ENCODE results near the gene MST1R. TPM values are rescaled to one million over a fixed set of nuclear protein-coding genes. Genes with fewer than 3 reads are reported as not detected.
"Not testable (repeated sequence)": the region's sequence is repeated elsewhere in the genome, so short reads cannot be mapped to it uniquely, and the experiment has no call there.

The MST1R gene
- total and polyA plus RNA-seq, 4 experiments from 2014 or later: 0.38 to 1.3 (median 1.3) TPM; not detected in 1

DNA sequence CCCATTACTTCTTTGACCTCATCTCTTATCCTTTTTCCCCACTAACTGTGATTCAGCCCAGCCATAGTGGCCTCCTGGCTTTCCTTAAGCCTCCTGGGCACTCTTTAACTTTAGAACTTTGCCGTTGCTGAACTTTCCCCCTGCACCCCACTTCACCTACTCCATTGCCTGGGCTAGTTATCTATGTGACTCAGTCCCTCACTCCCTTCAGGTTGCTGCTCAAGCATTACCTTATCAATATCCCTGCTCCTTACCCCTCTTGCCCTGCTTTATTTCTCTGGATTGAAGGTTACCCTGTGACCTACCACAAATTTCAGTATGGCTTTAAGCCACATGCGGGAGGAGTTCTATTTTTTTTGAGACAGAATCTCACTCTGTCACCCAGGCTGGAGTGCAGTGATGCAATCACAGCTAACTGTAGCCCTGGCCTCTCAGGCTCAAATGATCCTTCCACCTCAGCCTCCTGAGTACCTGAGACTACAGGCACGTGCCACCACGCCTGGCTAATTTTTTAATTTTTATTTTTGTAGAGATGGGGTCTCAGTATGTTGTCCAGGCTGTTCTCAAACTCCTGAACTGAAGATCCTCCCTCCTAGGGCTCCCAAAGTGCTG lies 22.6 kb upstream of the MST1R start:
- H3K9me3 Mint-ChIP-seq: no peaks in the 10 kb centered on the region
- Histone ChIP-seq H3K4me3 (ENCODE audit: low read length in 2 of 2) (no peak overlapping the region), H3K27me3 (ENCODE audit: insufficient read depth, low read length) (no peaks in the 10 kb centered on the region), H3K36me3 (ENCODE audit: insufficient read depth, low read length) (no peaks in the 10 kb centered on the region), H3K4me1 (ENCODE audit: insufficient read depth, low read length) (peaks cover 23% of the 10 kb centered on the region), H3K9me3 (ENCODE audit: control insufficient read depth in 1 of 2, low read length in 2 of 2) (no peaks in the 10 kb centered on the region), H3K27ac (ENCODE audit: low read depth, low read length) (no peak overlapping the region)
- DNase-seq: no peak
- CTCF ChIA-PET (ENCODE audit: partially characterized antibody): no interaction called here
- peaks cover 9% of the 10 kb centered on the region in 2 donors for H3K36me3 Mint-ChIP-seq
- H3K4me3 Mint-ChIP-seq: no peak overlapping the region
- H3K4me1 Mint-ChIP-seq: peaks cover 15 to 32% (median 25%) of the 10 kb centered on the region in 4 donors
- peak overlapping the region in 3 of 7 donors; percentile 60 to 73 (median 72) for H3K27ac Mint-ChIP-seq
- H3K27me3 Mint-ChIP-seq: no peaks in the 10 kb centered on the region
- POLR2A ChIA-PET (ENCODE audit: partially characterized antibody): interaction anchor here (1.6 kb wide), 1 partner anchor 14 kb away, joined by 8 read pairs; the partner anchor contains the start of gene RBM6
- intact Hi-C loops (cut with micrococcal nuclease): no loop called here

DNA sequence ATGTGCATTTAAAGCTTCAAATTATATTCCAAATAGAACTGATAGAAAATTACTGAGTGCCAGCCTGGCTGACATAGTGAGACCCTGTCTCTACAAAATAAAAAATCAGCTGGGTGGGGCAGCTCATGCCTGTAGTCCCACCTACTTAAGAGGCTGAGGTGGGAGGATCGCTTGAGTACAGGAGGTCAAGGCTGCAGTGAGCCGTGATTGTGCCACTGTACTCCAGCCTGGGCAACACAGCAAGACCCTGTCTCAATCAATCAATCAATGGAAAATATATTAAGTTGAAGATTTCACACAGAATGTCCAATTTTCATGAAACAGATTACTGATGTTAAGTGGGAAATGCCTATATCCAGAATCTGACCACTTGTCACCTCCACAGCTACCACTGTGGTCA lies 21.8 kb upstream of the MST1R start:
- H3K4me1 Mint-ChIP-seq: peaks cover 15 to 32% (median 21%) of the 10 kb centered on the region in 4 donors
- H3K36me3 Mint-ChIP-seq: peaks cover 9% of the 10 kb centered on the region in 2 donors
- intact Hi-C loops (cut with micrococcal nuclease): no loop called here
- H3K4me3 Mint-ChIP-seq: no peak overlapping the region
- ChIA-PET CTCF (ENCODE audit: partially characterized antibody) (interaction anchor here (1.5 kb wide), 1 partner anchor 10 kb away, joined by 4 read pairs; no protein-coding TSS in a partner anchor), POLR2A (ENCODE audit: partially characterized antibody) (no interaction called here)
- Histone ChIP-seq H3K36me3 (ENCODE audit: insufficient read depth, low read length) (no peaks in the 10 kb centered on the region), H3K4me1 (ENCODE audit: insufficient read depth, low read length) (peaks cover 22% of the 10 kb centered on the region), H3K4me3 (ENCODE audit: low read length in 2 of 2) (no peak overlapping the region), H3K27ac (ENCODE audit: low read depth, low read length) (no peak overlapping the region), H3K27me3 (ENCODE audit: insufficient read depth, low read length) (no peaks in the 10 kb centered on the region), H3K9me3 (ENCODE audit: control insufficient read depth in 1 of 2, low read length in 2 of 2) (no peaks in the 10 kb centered on the region)
- H3K27ac Mint-ChIP-seq: peak overlapping the region in 2 of 7 donors; percentile 31 to 72
- H3K27me3 Mint-ChIP-seq: no peaks in the 10 kb centered on the region
- no peaks in the 10 kb centered on the region for H3K9me3 Mint-ChIP-seq
- DNase-seq: no peak

DNA sequence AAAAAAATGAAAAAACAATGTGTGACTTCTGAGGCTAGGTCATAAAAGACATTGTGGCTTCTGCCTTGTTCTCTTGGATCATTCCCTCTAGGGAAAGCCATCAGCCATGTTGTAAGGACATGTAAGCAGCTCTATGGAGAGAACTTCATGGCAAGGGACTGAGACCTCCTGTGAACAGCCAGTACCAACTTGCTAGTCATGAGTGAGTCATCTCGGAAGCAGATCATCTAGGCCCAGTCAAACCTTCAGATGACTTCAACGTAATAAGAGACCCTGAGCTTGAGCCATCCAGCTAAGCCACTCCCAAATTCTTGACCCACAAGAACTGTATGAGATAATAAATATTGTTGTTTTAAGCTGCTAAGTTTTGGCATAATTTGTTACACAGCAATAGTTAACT lies 21.0 kb upstream of the MST1R start:
- DNase-seq: no peak
- Histone ChIP-seq H3K4me3 (ENCODE audit: low read length in 2 of 2) (no peak overlapping the region), H3K27ac (ENCODE audit: low read depth, low read length) (no peak overlapping the region), H3K36me3 (ENCODE audit: insufficient read depth, low read length) (no peaks in the 10 kb centered on the region), H3K4me1 (ENCODE audit: insufficient read depth, low read length) (peaks cover 14% of the 10 kb centered on the region), H3K9me3 (ENCODE audit: control insufficient read depth in 1 of 2, low read length in 2 of 2) (no peaks in the 10 kb centered on the region), H3K27me3 (ENCODE audit: insufficient read depth, low read length) (no peaks in the 10 kb centered on the region)
- ChIA-PET POLR2A (ENCODE audit: partially characterized antibody) (no interaction called here), CTCF (ENCODE audit: partially characterized antibody) (interaction anchor here (1.3 to 1.5 kb wide), 2 partner anchors 11 to 18 kb away, joined by 4 to 6 read pairs; no protein-coding TSS in a partner anchor)
- no peak overlapping the region for H3K27ac Mint-ChIP-seq
- intact Hi-C loops (cut with micrococcal nuclease): no loop called here
- no peaks in the 10 kb centered on the region for H3K9me3 Mint-ChIP-seq
- peaks cover 9 to 16% of the 10 kb centered on the region in 2 donors for H3K36me3 Mint-ChIP-seq
- H3K4me3 Mint-ChIP-seq: no peak overlapping the region
- peaks cover 10 to 25% (median 18%) of the 10 kb centered on the region in 4 donors for H3K4me1 Mint-ChIP-seq
- H3K27me3 Mint-ChIP-seq: no peaks in the 10 kb centered on the region

- H3K4me3 Mint-ChIP-seq; H3K9me3 Mint-ChIP-seq; H3K27me3 Mint-ChIP-seq; H3K27me3 ChIP-seq (ENCODE audit: insufficient read depth, low read length); intact Hi-C loops (cut with micrococcal nuclease); DNase-seq; H3K36me3 ChIP-seq (ENCODE audit: insufficient read depth, low read length); H3K4me1 Mint-ChIP-seq; H3K4me1 ChIP-seq (ENCODE audit: insufficient read depth, low read length); H3K9me3 ChIP-seq (ENCODE audit: control insufficient read depth in 1 of 2, low read length in 2 of 2); H3K4me3 ChIP-seq (ENCODE audit: low read length in 2 of 2); H3K27ac ChIP-seq (ENCODE audit: low read depth, low read length): not testable (repeated sequence)
- CTCF ChIA-PET (ENCODE audit: partially characterized antibody): interaction anchor here (0.8 to 1.0 kb wide), 2 partner anchors 9 to 46 kb away, joined by 3 to 4 read pairs; no protein-coding TSS in a partner anchor
- POLR2A ChIA-PET (ENCODE audit: partially characterized antibody): interaction anchor here (1.3 kb wide), 1 partner anchor 11 kb away, joined by 4 read pairs; the partner anchor contains the start of gene MON1A
- Mint-ChIP-seq H3K27ac (peak overlapping the region in 1 of 7 donors; percentile 55), H3K36me3 (peaks cover 8 to 14% of the 10 kb centered on the region in 2 donors)
Measured at GRCh38 chr3:49917806-49918590, 14.3 kb upstream of the MST1R start.

- Mint-ChIP-seq H3K4me1 (peaks cover 3 to 6% (median 5%) of the 10 kb centered on the region in 4 donors), H3K9me3 (no peaks in the 10 kb centered on the region), H3K36me3 (peaks cover 19 to 25% of the 10 kb centered on the region in 2 donors), H3K27me3 (no peaks in the 10 kb centered on the region), H3K27ac (no peak overlapping the region), H3K4me3 (no peak overlapping the region)
- CTCF ChIA-PET (ENCODE audit: partially characterized antibody): interaction anchor here (1.5 kb wide), 1 partner anchor 10 kb away, joined by 4 read pairs; no protein-coding TSS in a partner anchor
- Histone ChIP-seq H3K4me3 (ENCODE audit: low read length in 2 of 2) (no peak overlapping the region), H3K9me3 (ENCODE audit: control insufficient read depth in 1 of 2, low read length in 2 of 2) (no peaks in the 10 kb centered on the region), H3K4me1 (ENCODE audit: insufficient read depth, low read length) (no peaks in the 10 kb centered on the region), H3K27ac (ENCODE audit: low read depth, low read length) (no peak overlapping the region), H3K36me3 (ENCODE audit: insufficient read depth, low read length) (peaks cover 6% of the 10 kb centered on the region), H3K27me3 (ENCODE audit: insufficient read depth, low read length) (no peaks in the 10 kb centered on the region)
- POLR2A ChIA-PET (ENCODE audit: partially characterized antibody): interaction anchor here (0.5 kb wide), 1 partner anchor 20 kb away, joined by 3 read pairs; no protein-coding TSS in a partner anchor
- intact Hi-C loops (cut with micrococcal nuclease): no loop called here
- no peak for DNase-seq
Measured at GRCh38 chr3:49916686-49917085, 13.0 kb upstream of the MST1R start.

- H3K27me3 Mint-ChIP-seq: no peaks in the 10 kb centered on the region
- no peaks in the 10 kb centered on the region for H3K9me3 ChIP-seq (ENCODE audit: control insufficient read depth in 1 of 2, low read length in 2 of 2)
- POLR2A ChIA-PET (ENCODE audit: partially characterized antibody): no interaction called here
- no peak overlapping the region for H3K4me3 Mint-ChIP-seq
- no peak overlapping the region for H3K4me3 ChIP-seq (ENCODE audit: low read length in 2 of 2)
- no peak for DNase-seq
- peaks cover 10% of the 10 kb centered on the region for H3K36me3 ChIP-seq (ENCODE audit: insufficient read depth, low read length)
- H3K27ac ChIP-seq (ENCODE audit: low read depth, low read length): no peak overlapping the region
- H3K4me1 Mint-ChIP-seq: peaks cover 3 to 5% (median 5%) of the 10 kb centered on the region in 4 donors
- no peaks in the 10 kb centered on the region for H3K27me3 ChIP-seq (ENCODE audit: insufficient read depth, low read length)
- H3K36me3 Mint-ChIP-seq: peaks cover 31 to 34% of the 10 kb centered on the region in 2 donors
- no peaks in the 10 kb centered on the region for H3K4me1 ChIP-seq (ENCODE audit: insufficient read depth, low read length)
- peak overlapping the region in 1 of 7 donors; percentile 30 for H3K27ac Mint-ChIP-seq
- CTCF ChIA-PET (ENCODE audit: partially characterized antibody): no interaction called here
- no peaks in the 10 kb centered on the region for H3K9me3 Mint-ChIP-seq
- intact Hi-C loops (cut with micrococcal nuclease): no loop called here
Measured at GRCh38 chr3:49914906-49915305, 11.2 kb upstream of the MST1R start.

DNA sequence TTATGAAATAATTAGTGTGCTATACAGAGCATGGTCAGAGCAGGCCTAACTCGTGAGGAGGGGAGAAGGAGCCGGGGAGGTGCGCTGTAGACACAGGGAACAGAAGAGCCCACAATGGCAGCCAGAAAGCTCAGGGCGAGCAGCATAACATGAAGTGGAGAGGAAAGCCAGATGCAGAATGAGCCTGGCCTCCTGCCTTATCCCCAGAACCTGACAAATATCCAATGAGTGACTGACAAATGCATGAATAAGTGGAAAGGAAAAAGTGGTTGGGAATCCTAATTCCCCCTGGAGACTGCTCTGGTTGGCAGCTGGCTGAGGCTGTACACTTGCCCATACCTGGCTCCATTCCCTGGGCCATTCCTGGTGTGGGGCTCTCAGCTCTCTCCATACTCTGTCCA lies 9.2 kb upstream of the MST1R start:
- H3K4me1 ChIP-seq (ENCODE audit: insufficient read depth, low read length): no peaks in the 10 kb centered on the region
- DNase-seq: no peak
- Mint-ChIP-seq H3K9me3 (no peaks in the 10 kb centered on the region), H3K4me3 (no peak overlapping the region), H3K27ac (no peak overlapping the region), H3K27me3 (no peaks in the 10 kb centered on the region), H3K4me1 (peaks cover 3 to 5% (median 4%) of the 10 kb centered on the region in 4 donors), H3K36me3 (peaks cover 30 to 39% of the 10 kb centered on the region in 2 donors)
- H3K27ac ChIP-seq (ENCODE audit: low read depth, low read length): no peak overlapping the region
- H3K4me3 ChIP-seq (ENCODE audit: low read length in 2 of 2): no peak overlapping the region
- ChIA-PET CTCF (ENCODE audit: partially characterized antibody) (no interaction called here), POLR2A (ENCODE audit: partially characterized antibody) (no interaction called here)
- no peaks in the 10 kb centered on the region for H3K9me3 ChIP-seq (ENCODE audit: control insufficient read depth in 1 of 2, low read length in 2 of 2)
- peaks cover 17% of the 10 kb centered on the region for H3K36me3 ChIP-seq (ENCODE audit: insufficient read depth, low read length)
- H3K27me3 ChIP-seq (ENCODE audit: insufficient read depth, low read length): no peaks in the 10 kb centered on the region
- intact Hi-C loops (cut with micrococcal nuclease): no loop called here

Data from CD4-positive, alpha-beta memory T cell (primary cell).